Upper lobe of right lung (tissue), 1 donor: Measurements from ENCODE around the gene OAF. TPM values are rescaled to one million over a fixed set of nuclear protein-coding genes. Genes with fewer than 3 reads are reported as not detected.

Experiments
- ATAC-seq: fragments of 200-7000 bp; cut with Tn5 transposase; one replicate; pipeline ENCODE4 v1.9.1; 2020; ENCODE audit warnings: mild to moderate bottlenecking, moderate library complexity
- DNase-seq: peaks from one replicate; pipeline ENCODE4 v3.0.0-alpha.2; 2020
- H3K27ac ChIP-seq: fragments of 200-600 bp; one replicate; pipeline ENCODE4 v1.8.0; 2022
- H3K27me3 ChIP-seq: fragments of 200-600 bp; one replicate; pipeline ENCODE4 v1.8.0; 2022; ENCODE audit warnings: mild to moderate bottlenecking
- H3K36me3 ChIP-seq: fragments of 200-600 bp; one replicate; pipeline ENCODE4 v1.8.0; 2022
- H3K4me1 ChIP-seq: fragments of 200-600 bp; one replicate; pipeline ENCODE4 v1.8.0; 2022
- H3K4me3 ChIP-seq: fragments of 200-600 bp; one replicate; pipeline ENCODE4 v1.8.0; 2022; ENCODE audit warnings: mild to moderate bottlenecking
- H3K9me3 ChIP-seq: fragments of 200-600 bp; one replicate; pipeline ENCODE4 v1.8.0; 2022
- intact Hi-C: fragments of 100-400 bp; cut with DNase I; formaldehyde crosslinking; loops from one replicate; pipeline ENCODE4 v1.11.0; 2022
- total RNA-seq: library from RNA; stranded (reverse); fragmentation: NEBNext Ultra II Directional; extraction: Animal tissue kit (Norgen Biotek cat#: 25700); gene quantifications from one replicate; pipeline ENCODE4 v1.2.1, GENCODE V29; 2021
- TF ChIP-seq, protein P1 (sequence below): fragments of 200-600 bp; IDR thresholded peaks from one replicate; pipeline ENCODE4 v1.8.0; 2022; ENCODE audit warnings: antibody characterized with exemption
- donor health status: DM: no; HTN: yes; CAD: no; lungs with severe emphysema.

Gene OAF
- total RNA-seq, 1 donor from 2014 or later = 19.8 TPM

GRCh38 chr11:120185706-120186455 is 25.0 kb upstream of the OAF start:
- Histone ChIP-seq H3K27me3 (no peaks in the 10 kb centered on the region), H3K9me3 (no peaks in the 10 kb centered on the region), H3K27ac (peak overlapping the region; percentile 42), H3K36me3 (no peaks in the 10 kb centered on the region), H3K4me1 (peaks cover 7% of the 10 kb centered on the region), H3K4me3 (no peak overlapping the region)
- TF ChIP-seq, protein P1, sequence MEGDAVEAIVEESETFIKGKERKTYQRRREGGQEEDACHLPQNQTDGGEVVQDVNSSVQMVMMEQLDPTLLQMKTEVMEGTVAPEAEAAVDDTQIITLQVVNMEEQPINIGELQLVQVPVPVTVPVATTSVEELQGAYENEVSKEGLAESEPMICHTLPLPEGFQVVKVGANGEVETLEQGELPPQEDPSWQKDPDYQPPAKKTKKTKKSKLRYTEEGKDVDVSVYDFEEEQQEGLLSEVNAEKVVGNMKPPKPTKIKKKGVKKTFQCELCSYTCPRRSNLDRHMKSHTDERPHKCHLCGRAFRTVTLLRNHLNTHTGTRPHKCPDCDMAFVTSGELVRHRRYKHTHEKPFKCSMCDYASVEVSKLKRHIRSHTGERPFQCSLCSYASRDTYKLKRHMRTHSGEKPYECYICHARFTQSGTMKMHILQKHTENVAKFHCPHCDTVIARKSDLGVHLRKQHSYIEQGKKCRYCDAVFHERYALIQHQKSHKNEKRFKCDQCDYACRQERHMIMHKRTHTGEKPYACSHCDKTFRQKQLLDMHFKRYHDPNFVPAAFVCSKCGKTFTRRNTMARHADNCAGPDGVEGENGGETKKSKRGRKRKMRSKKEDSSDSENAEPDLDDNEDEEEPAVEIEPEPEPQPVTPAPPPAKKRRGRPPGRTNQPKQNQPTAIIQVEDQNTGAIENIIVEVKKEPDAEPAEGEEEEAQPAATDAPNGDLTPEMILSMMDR = no peak
- DNase-seq (no peak), ATAC-seq (no peak)
- intact Hi-C loops = no loop called here

- Histone ChIP-seq H3K4me1 (peaks cover 7% of the 10 kb centered on the region), H3K27ac (peak overlapping the region; percentile 42), H3K9me3 (no peaks in the 10 kb centered on the region), H3K27me3 (no peaks in the 10 kb centered on the region), H3K4me3 (no peak overlapping the region), H3K36me3 (no peaks in the 10 kb centered on the region)
- ATAC-seq (no peak), DNase-seq (peak; percentile 28)
- TF ChIP-seq, protein P1 = no peak
- intact Hi-C loops = no loop called here
These were observed 24.4 kb upstream of the OAF start for GRCh38 chr11:120186456-120186773.

- intact Hi-C loops = no loop called here
- TF ChIP-seq, protein P1 = no peak
These were observed 23.8 kb upstream of the OAF start for GRCh38 chr11:120186774-120187591.

GRCh38 chr11:120188371-120188770 is 22.5 kb upstream of the OAF start:
- TF ChIP-seq, protein P1 = no peak
- peaks cover 7% of the 10 kb centered on the region for H3K4me1 ChIP-seq
- no peaks in the 10 kb centered on the region for H3K9me3 ChIP-seq
- H3K4me3 ChIP-seq = no peak overlapping the region
- no peak overlapping the region for H3K27ac ChIP-seq
- ATAC-seq = no peak
- intact Hi-C loops = no loop called here
- H3K36me3 ChIP-seq = no peaks in the 10 kb centered on the region
- DNase-seq = peak; percentile 42
- no peaks in the 10 kb centered on the region for H3K27me3 ChIP-seq

More at GRCh38 chr11:120186774-120187591, 23.8 kb upstream of the OAF start:
- H3K27me3 ChIP-seq = no peaks in the 10 kb centered on the region
- peaks cover 7% of the 10 kb centered on the region for H3K4me1 ChIP-seq
- H3K4me3 ChIP-seq = no peak overlapping the region
- no peaks in the 10 kb centered on the region for H3K9me3 ChIP-seq
- peak overlapping the region; percentile 42 for H3K27ac ChIP-seq
- no peak for ATAC-seq
- no peaks in the 10 kb centered on the region for H3K36me3 ChIP-seq
- peak; percentile 59 for DNase-seq

DNA sequence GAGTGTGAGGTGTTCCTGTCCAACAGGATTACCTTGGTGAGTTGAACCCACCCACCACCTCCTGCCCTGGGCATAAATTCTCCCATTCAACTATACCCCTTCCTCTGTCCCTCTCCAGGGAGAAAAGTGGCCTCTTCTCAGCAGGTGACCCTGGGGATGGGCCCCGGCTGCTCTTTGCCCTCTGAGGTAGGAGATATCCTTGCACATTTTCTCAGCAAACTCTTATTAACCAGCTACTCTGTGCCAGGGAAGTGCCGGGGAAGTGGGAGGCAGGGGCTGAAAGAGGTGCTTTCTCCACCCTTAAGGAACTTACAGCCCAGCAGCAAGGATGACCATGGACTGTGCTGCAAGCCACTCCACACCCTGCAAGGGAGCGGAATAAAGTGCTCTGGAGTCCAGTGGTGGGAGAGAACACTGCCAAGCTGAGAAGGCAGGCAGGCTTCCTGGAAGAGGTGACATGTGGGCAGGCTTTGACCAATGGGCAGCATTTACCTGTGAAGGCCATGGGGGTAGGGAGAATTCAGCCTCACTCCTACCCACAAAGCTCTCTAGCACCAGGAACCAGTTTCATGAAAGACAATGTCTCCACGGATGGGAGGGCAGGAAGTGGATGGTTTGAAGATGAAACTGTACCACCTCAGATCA is 21.9 kb upstream of the OAF start:
- Histone ChIP-seq H3K27me3 (no peaks in the 10 kb centered on the region), H3K4me3 (no peak overlapping the region), H3K9me3 (no peaks in the 10 kb centered on the region), H3K27ac (no peak overlapping the region), H3K4me1 (peaks cover 7% of the 10 kb centered on the region), H3K36me3 (no peaks in the 10 kb centered on the region)
- intact Hi-C loops = no loop called here
- TF ChIP-seq, protein P1 = no peak
- ATAC-seq = no peak
- DNase-seq = peak; percentile 27
